SK-N-SH treated with all-trans-retinoic acid at 6 μM for 48 hours (cell line): Measurements from ENCODE around the gene ST3GAL3.

Experiments used
- ATAC-seq: fragments of 200-7000 bp; cut with Tn5 transposase; 3 replicates; pipeline ENCODE4 v1.9.1; 2020; ENCODE audit warnings: mild to moderate bottlenecking, moderate library complexity
- ARNTL ChIP-seq: fragments of 450-650 bp; formaldehyde crosslinking; IDR thresholded peaks from 2 replicates; pipeline ENCODE4 v1.5.0; 2020; ENCODE audit warnings: low read depth, mild to moderate bottlenecking, moderate library complexity, borderline replicate concordance
- BACH2 ChIP-seq: fragments of 250-450 bp; sonication (Bioruptor Pico); IDR thresholded peaks from 2 replicates; pipeline ENCODE4 v1.9.0; 2021; ENCODE audit warnings: mild to moderate bottlenecking, borderline replicate concordance
- CREB5 ChIP-seq: fragments of 250-450 bp; sonication (Bioruptor Pico); IDR thresholded peaks from 2 replicates; pipeline ENCODE4 v1.5.1; 2020; ENCODE audit warnings: low read depth, mild to moderate bottlenecking, moderate library complexity
- CSDC2 ChIP-seq: fragments of 250-450 bp; sonication (Bioruptor Pico); IDR thresholded peaks from 2 replicates; pipeline ENCODE4 v1.5.0; 2020; ENCODE audit warnings: mild to moderate bottlenecking, moderate library complexity
- CSRNP3 ChIP-seq: fragments of 250-450 bp; sonication (Bioruptor Pico); IDR thresholded peaks from 2 replicates; pipeline ENCODE4 v1.5.1; 2021; ENCODE audit warnings: mild to moderate bottlenecking, moderate library complexity
- ESRRG ChIP-seq: fragments of 250-450 bp; sonication (Bioruptor Pico); IDR thresholded peaks from 2 replicates; pipeline ENCODE4 v1.6.1; 2021; ENCODE audit warnings: mild to moderate bottlenecking
- GLIS3 ChIP-seq: fragments of 250-450 bp; sonication (Bioruptor Pico); IDR thresholded peaks from 2 replicates; pipeline ENCODE4 v1.5.0; 2020; ENCODE audit warnings: mild to moderate bottlenecking, moderate library complexity
- ISL1 ChIP-seq: fragments of 250-450 bp; sonication (Bioruptor Pico); IDR thresholded peaks from 2 replicates; pipeline ENCODE4 v2.1.2; 2022; ENCODE audit warnings: mild to moderate bottlenecking, moderate library complexity
- PATZ1 ChIP-seq: fragments of 250-450 bp; sonication (Bioruptor Pico); IDR thresholded peaks from 2 replicates; pipeline ENCODE4 v1.8.0; 2020; ENCODE audit warnings: mild to moderate bottlenecking, moderate library complexity, borderline replicate concordance
- PPARA ChIP-seq: fragments of 250-450 bp; sonication (Bioruptor Pico); IDR thresholded peaks from 2 replicates; pipeline ENCODE4 v1.5.0; 2020; ENCODE audit warnings: mild to moderate bottlenecking, borderline replicate concordance
- RARB ChIP-seq: fragments of 250-450 bp; sonication (Bioruptor Pico); IDR thresholded peaks from 2 replicates; pipeline ENCODE4 v1.8.0; 2021; ENCODE audit warnings: mild to moderate bottlenecking, moderate library complexity
- SNAI2 ChIP-seq: fragments of 250-450 bp; sonication (Bioruptor Pico); IDR thresholded peaks from 2 replicates; pipeline ENCODE4 v1.5.0; 2020; ENCODE audit warnings: mild to moderate bottlenecking, moderate library complexity
- TCF4 ChIP-seq: fragments of 250-450 bp; sonication (Bioruptor Pico); IDR thresholded peaks from 2 replicates; pipeline ENCODE4 v1.8.0; 2021; ENCODE audit warnings: mild to moderate bottlenecking, moderate library complexity, borderline replicate concordance
- TOX ChIP-seq: fragments of 250-450 bp; sonication (Bioruptor Pico); IDR thresholded peaks from 2 replicates; pipeline ENCODE4 v1.8.0; 2021; ENCODE audit warnings: mild to moderate bottlenecking, moderate library complexity, borderline replicate concordance
- TSHZ2 ChIP-seq: fragments of 250-450 bp; sonication (Bioruptor Pico); IDR thresholded peaks from 2 replicates; pipeline ENCODE4 v1.5.0; 2020; ENCODE audit warnings: mild to moderate bottlenecking, moderate library complexity
- ZFP3 ChIP-seq: fragments of 250-450 bp; sonication (Bioruptor Pico); IDR thresholded peaks from 2 replicates; pipeline ENCODE4 v1.5.0; 2020; ENCODE audit warnings: mild to moderate bottlenecking, moderate library complexity
- ZFP30 ChIP-seq: fragments of 450-650 bp; formaldehyde crosslinking; IDR thresholded peaks from 2 replicates; pipeline ENCODE4 v1.5.0; 2022; ENCODE audit warnings: mild to moderate bottlenecking, moderate library complexity
- ZNF565 ChIP-seq: fragments of 450-650 bp; formaldehyde crosslinking; conservative IDR thresholded peaks from 2 replicates; pipeline ENCODE4 v1.5.0; 2020; ENCODE audit warnings: low read depth, mild to moderate bottlenecking, moderate library complexity
- ZNF70 ChIP-seq: fragments of 450-650 bp; formaldehyde crosslinking; IDR thresholded peaks from 2 replicates; pipeline ENCODE4 v1.5.0; 2020; ENCODE audit warnings: mild to moderate bottlenecking, moderate library complexity
- ZNF8 ChIP-seq: fragments of 450-650 bp; formaldehyde crosslinking; IDR thresholded peaks from 2 replicates; pipeline ENCODE4 v1.5.0; 2020; ENCODE audit warnings: mild to moderate bottlenecking, moderate library complexity

ST3GAL3 gene

GRCh38 chr1:43842175-43842498 is 134.8 kb downstream of the ST3GAL3 start:
- no peak for TF ChIP-seq ZFP30 (CRISPR knock-in tag)
- no peak for TF ChIP-seq BACH2 (CRISPR knock-in tag)
- no peak for TF ChIP-seq CSRNP3
- no peak for TF ChIP-seq CSDC2
- TF ChIP-seq TCF4 (CRISPR knock-in tag), result no peak
- no peak for TF ChIP-seq RARB (CRISPR knock-in tag)
- no peak for TF ChIP-seq PPARA (CRISPR knock-in tag)
- ATAC-seq, result no peak

- ATAC-seq, result no peak
These were observed 136.3 kb downstream of the ST3GAL3 start for GRCh38 chr1:43843684-43844083.

GRCh38 chr1:43844114-43844513 is 136.8 kb downstream of the ST3GAL3 start:
- ATAC-seq, result no peak
- TF ChIP-seq CSDC2, result no peak
- no peak for TF ChIP-seq ZNF70 (CRISPR knock-in tag)
- no peak for TF ChIP-seq GLIS3 (CRISPR knock-in tag)
- no peak for TF ChIP-seq TOX (CRISPR knock-in tag)
- TF ChIP-seq ZNF565 (CRISPR knock-in tag), result no peak
- TF ChIP-seq ESRRG (CRISPR knock-in tag), result no peak
- TF ChIP-seq ISL1, result no peak
- no peak for TF ChIP-seq RARB (CRISPR knock-in tag)
- no peak for TF ChIP-seq ZNF8 (CRISPR knock-in tag)
- TF ChIP-seq CSRNP3, result no peak
- TF ChIP-seq ARNTL (CRISPR knock-in tag), result no peak
- TF ChIP-seq TCF4 (CRISPR knock-in tag), result no peak
- no peak for TF ChIP-seq SNAI2 (CRISPR knock-in tag)
- no peak for TF ChIP-seq TSHZ2 (CRISPR knock-in tag)
- TF ChIP-seq PPARA (CRISPR knock-in tag), result no peak
- no peak for TF ChIP-seq ZFP30 (CRISPR knock-in tag)
- TF ChIP-seq ZFP3 (CRISPR knock-in tag), result no peak
- TF ChIP-seq PATZ1 (CRISPR knock-in tag), result no peak
- TF ChIP-seq CREB5, result no peak
- TF ChIP-seq, all 23 proteins: peak for 0

More at GRCh38 chr1:43843684-43844083, 136.3 kb downstream of the ST3GAL3 start:
- TF ChIP-seq CSRNP3 (no peak), ZFP30 (CRISPR knock-in tag) (no peak)
- TF ChIP-seq, all 23 proteins: peak for 0
